A549 treated with CORT108297 at 1 μM for 4 hours (cell line): Measurements from ENCODE around the gene PNO1. TPM values are rescaled to one million over a fixed set of nuclear protein-coding genes. Genes with fewer than 3 reads are reported as not detected.

Source experiments
- total RNA-seq: library from RNA; stranded (reverse); fragments of 200-300 nt; extraction: Qiagen RNA extraction; gene quantifications from 5 replicates; pipeline ENCODE4 v1.2.3, GENCODE V29; 2022

Gene PNO1
- total RNA-seq: 49.7 to 65.7 TPM (median 51.3 TPM) in 5 replicates

DNA sequence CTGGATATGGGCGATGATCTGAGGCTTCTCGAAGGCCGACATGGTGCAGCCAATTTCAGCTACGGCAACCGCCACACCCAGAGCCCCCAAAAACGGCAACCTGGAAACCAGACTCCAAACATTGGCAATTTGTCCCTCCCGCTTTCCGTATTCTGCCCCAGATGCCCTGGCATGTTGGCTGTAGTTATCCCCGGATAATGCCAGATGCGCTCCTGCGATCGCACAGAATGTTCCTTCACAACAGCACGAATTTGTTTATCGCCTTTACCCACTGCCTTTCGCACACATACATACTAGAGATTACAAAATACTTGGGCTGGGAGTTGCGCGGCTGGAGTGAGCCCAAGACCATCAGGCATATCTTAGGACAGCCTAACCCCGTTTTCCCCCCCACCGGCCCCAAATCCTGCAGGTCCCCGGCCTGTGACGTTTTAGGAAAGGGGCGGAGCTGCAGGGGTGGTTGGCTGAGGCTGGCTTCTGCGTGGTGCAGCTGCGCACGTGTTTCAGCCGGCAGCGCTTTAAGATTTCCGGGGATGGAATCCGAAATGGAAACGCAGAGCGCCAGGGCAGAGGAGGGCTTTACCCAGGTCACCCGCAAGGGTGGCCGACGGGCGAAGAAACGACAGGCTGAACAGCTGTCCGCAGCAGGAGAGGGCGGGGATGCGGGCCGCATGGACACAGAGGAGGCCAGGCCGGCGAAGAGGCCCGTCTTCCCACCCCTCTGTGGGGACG, at the start of gene PNO1:
Gene PNO1, plus strand, starts transcription at position 487 of the 732 bp plus-strand sequence. Its CDS starts 47 bp downstream, at position 534.

Other genes with a start within 250 kb of the PNO1 start
- 34.9 to 60.9 TPM (median 35.6 TPM) in 5 replicates for gene C1D, start 94.9 kb upstream of the PNO1 start, total RNA-seq
- gene PPP3R1, start 94.6 kb downstream of the PNO1 start, total RNA-seq: 54.1 to 81.7 TPM (median 58.9 TPM) in 5 replicates
- 1.8 to 2.4 TPM (median 2.1 TPM) in 5 replicates for gene CNRIP1, start 162.1 kb downstream of the PNO1 start, total RNA-seq
- not detected in 5 replicates for gene PLEK, start 207.4 kb downstream of the PNO1 start, total RNA-seq